Measurements from ENCODE around the gene RHOG.

The RHOG gene

DNA sequence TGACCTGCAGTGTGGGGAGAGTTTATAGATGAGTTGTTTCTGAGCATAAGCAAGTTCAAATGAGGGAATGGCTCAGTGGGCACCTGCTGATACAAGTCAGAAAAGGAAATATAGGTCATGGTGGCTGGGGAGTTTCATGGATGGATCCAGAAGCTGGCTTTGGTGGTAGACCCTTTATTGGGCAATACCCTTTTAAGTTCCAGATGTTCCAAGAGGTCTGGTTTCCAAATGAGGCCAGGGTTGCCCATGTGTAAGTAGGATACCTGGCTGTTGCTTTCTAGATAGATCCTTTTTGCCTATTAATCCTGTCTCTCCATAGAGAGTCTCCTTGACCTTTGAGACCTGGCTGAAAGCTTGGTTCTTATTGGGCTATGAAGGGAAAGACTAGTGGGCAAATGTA, 16.9 kb upstream of the RHOG start:
- DNase-seq = no peak

DNA sequence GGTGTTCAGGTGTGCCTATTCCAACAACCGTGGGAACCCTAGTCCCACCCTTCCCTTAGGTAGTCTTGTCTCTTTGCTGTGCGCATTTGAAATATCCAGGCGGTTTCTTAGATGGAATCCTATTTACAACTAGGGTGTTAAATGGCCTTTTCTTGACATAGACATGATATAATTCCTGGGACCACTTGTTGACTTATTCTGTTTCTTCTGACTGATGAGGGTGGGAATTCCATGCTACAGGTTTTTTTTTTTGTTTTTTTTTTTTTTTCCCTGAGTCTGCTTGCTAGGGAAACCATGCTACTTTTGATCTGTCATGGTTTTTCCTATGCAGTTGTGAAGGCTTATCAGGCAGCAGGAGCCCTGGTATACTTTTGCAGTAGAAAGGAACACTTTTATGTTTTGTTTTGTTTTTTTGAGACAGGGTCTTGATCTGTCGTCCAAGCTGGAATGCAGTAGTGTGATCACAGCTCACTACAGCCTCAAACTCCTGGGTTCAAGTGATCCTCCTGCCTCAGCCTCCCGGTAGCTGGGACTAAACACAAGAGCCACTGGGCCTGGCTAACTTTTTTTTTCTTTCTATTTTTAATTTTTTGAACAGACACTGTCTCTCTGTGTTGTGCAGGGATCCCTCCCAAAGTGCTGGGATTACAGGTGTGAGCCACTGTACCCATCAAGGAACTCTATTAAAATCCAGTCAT, 16.2 kb upstream of the RHOG start:
- DNase-seq = no peak

DNA sequence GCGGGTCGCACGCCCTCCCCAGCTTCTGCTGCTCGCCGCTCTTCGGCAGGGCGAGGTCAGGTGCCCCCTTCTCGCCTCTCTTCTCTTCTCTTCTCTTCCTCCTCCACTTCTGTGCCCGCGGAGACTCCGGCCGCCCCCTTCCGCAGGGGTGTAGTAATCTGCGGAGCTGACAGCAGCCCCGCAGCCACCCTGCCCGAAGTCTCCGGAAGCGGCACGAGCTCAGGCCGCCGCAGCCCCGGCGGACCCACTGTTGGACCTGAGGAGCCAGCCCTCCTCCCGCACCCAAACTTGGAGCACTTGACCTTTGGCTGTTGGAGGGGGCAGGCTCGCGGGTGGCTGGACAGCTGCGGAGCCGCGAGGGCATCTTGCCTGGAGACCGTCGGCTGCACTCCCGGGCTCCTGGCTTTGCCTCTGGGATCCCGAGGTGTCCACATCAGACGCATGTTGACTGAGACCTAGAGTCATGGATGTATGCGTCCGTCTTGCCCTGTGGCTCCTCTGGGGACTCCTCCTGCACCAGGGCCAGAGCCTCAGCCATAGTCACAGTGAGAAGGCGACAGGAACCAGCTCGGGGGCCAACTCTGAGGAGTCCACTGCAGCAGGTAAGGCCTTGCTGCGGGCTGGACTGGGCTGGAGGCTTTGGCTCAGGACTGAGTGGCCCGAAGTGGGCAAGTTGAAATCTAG, 15.2 kb upstream of the RHOG start:
- DNase-seq = no peak

DNA sequence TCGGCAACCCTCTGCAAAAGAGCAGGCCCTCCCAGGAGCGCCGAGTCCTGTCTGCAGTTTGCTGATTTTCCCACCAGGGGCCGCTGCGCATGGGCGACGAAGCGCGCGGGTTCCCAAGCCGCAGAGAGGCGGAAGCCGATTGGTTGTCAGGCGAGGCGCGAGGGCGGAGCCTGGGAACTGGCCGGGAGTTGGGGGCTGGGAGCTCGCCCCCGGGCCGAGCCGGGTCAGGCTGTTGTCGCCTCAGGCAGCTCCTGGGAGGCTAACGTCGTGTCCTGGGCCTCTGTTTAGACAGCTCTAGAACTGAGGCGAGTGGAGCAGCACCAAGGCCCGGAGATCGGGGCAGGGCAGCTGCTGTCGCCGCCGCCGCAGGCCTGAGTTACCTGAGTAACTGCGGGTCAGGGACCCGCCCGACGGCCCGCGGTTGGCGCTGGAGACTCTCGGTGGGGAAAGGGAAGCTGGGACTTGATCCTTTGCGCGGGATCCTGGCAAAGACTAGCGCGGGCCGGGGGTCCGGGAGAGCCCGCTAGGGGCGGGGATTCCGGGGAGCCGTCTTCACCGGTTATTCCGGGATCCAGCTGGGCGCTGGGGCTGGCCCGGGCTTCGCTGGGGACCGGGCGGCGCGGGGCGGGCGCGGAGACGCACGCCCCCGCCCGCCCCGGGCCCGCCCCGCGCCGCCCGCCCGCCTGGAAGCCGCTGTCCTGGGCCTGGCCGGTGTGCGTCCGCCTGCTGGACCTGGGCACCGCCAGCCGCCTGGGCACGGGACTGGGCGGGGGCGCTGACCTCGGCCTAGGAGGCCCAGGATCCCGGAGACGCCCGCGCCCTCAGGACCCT, 14.4 kb upstream of the RHOG start, which contains the start of gene STIM1:
TSS of gene STIM1 (plus strand) at position 688 of the 831 bp plus-strand sequence. CDS start 607 bp downstream, outside the sequence.
- DNase-seq = peak; percentile 96 to 98

DNA sequence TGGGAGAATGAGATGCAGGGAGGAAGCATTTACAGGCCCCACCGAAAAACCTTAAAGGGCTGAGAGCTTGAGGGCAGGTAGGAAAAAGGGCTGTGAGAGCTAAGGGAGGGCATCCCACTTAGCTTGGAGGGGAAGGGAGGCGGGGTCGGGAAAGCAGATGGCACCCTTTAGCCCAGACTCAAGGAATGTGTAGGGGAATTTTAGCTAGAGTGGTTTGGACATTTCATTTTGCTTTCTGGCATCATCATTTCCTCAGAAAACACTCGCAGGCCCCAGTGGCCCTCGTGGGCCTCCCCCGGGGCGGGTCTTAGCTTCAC, 13.9 kb upstream of the RHOG start:
- no peak for DNase-seq

DNA sequence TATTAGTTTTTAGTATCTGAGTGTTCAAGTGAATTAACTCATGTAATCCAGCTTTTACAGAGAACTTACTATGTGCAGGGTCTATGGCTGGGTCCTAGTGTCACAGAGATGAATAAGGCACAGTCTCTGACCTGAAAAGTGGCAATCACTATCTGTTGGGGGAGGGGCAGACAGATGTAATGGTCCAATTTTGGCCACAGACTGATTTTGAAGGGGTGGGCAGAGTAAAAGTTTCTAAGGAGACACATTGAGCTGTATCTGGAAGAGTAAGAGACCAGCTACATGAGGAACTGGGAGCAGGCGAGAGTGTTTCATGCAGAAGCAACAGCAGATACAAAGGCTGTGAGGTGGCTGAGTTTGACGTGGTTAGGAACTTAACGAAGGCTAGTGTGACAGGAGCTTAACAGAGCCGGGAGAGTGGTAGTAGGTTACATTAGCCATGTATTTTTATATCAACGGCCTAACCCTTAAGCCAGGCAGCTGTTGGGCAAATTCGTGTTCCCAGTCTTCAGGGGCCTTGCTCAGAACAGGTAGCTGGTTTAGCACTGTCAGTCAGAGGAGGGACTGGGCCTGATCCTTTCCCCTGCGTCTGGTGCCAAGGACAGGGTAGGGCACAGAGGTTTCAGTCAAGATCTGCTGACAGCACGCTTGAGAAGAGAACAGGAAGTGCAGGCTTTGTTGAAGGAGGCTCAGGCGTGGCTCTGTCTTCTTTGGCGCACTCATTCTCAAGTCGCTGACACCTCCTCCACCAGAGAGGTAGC, 13.3 kb upstream of the RHOG start:
- peak; percentile 57 to 58 for DNase-seq

DNA sequence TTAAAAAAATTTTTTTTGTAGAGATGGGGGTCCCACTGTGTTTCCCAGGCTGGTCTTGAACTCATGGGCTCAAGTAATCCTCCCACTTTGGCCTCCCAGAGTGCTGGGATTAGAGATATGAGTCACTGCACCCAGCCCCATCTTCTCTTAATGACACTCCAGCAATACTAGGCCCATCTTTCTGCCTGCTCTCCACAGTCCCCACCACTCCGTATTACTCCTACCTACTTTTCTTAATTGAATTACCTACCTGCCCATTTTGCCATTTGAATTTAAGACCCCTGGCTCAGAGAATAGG, 12.7 kb upstream of the RHOG start:
- no peak for DNase-seq

DNA sequence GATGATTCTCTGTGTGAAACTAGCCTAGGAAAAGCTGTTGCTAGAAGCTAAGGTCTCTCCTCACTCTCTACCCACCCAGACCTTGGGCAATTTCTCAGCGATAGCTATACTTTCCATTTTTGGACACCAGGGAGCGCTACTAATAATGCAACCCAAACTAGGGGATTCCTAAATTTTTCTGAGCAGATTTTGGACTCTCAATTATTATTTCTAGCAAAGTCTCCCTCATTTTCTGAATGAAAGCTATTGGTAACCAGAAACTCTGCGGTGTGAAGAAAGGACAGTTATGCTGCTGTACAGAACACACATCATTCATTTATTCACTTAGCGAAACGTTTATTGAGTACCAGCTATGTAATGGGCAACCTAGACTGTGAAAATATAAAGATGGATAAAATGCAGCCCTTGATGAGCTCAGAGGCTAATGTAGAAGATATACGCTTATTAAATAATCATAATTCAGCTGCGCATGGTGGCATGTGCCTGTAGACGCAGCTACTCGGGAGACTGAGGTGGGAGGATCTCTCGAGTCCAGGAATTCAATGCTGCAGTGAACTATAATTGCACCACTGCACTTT, 8.6 kb upstream of the RHOG start:
- DNase-seq = peak; percentile 28 to 33

DNA sequence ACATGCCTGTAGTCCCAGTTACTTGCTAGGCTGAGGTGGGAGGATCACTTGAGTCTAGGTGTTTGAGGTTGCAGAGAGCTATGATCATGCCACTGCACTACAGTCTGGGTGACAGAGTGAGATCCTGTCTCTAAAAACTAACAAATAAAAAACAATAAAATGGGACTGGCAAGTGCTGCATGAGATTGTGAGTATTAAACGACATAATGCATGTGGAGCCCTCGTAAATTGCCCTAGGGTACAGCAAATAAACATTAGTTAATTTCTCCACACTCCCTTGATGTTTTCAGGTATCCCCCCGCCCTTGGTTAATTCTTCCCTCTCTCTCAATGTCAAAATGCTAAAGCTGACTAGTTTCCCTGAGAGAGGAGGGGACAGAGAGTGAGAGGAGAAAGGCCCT, 4.9 kb upstream of the RHOG start:
- no peak for DNase-seq

DNA sequence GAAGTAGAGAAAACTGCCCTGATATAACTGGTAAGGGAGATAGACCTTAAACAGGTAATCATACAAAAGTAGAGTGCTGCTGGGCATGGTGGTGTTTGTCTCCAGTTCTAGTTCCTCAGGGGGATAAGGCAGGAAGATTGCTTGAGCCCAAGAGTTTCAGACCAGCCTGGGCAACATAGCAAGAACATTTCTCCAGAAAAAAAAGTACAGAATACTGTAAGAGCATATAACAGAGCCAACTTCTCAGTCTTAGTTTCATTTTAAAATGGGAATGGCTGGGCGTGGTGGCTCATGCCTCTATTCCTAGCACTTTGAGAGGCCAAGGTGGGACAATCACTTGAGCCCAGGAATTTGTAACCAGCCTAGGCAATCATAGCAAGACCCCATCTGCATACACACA, 4.5 kb upstream of the RHOG start:
- no peak for DNase-seq

DNA sequence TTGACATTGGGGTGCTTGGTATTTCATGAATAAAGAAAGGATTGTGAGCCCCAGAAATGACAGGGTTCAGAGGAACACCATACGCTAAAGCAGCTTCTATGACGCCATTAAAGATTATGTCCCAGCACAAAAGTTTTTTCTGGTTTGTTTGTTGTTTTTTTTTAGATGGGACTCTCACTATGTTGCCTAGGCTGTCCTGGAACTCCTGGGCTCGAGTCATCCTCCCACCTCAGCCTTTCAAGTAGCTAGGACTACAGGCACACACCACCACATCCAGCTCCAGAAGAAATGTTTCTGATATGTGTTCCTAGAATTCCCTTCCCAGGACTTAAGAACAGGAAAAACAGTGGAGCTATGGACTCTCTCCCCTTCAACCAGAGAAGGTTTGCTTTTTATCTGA, 2.6 kb upstream of the RHOG start:
- DNase-seq = no peak

DNA sequence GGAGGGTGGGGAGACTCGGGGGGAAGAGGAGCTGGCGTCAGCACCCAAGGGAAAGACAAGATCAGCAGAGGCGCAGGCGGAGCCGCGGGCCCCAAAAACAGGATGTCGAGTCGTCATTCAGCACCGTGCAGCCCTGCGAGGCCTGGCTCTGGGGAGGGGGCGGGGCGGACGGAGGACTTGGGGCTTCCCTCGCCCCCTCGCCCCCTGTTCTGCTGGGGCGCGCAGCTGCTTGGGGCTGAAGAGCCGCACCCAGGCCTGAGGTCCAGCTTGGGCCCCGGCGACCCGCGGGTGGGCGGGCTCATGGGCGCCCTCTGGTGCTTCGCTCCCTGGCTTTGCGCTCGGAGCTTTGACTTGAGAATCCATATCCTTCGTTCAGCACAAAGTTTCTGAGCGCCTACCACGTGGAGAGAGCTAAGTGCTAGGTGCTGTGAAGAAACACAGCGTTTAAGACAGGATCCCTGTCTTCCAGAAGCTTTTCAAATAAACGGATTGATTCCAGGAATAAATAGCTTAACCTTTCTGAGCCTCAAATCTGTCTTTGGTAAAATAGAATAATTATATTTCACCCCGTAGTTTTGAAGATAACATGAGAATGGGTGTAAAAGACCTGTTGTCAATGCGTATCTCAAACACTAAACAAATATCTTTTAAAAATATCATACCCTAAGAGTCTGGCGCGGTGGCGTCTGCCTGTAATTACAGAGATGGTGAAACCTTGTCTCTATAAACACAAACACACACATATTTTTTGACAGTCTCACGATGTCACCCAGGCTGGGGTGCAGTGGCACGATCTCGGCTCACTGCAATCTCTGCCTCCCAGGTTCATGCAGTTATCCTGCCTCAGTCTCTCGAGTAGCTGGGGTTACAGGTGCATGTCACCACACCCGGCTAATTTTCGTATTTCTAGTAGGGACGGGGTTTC, 929 bp upstream of the RHOG start:
- no peak for DNase-seq

DNA sequence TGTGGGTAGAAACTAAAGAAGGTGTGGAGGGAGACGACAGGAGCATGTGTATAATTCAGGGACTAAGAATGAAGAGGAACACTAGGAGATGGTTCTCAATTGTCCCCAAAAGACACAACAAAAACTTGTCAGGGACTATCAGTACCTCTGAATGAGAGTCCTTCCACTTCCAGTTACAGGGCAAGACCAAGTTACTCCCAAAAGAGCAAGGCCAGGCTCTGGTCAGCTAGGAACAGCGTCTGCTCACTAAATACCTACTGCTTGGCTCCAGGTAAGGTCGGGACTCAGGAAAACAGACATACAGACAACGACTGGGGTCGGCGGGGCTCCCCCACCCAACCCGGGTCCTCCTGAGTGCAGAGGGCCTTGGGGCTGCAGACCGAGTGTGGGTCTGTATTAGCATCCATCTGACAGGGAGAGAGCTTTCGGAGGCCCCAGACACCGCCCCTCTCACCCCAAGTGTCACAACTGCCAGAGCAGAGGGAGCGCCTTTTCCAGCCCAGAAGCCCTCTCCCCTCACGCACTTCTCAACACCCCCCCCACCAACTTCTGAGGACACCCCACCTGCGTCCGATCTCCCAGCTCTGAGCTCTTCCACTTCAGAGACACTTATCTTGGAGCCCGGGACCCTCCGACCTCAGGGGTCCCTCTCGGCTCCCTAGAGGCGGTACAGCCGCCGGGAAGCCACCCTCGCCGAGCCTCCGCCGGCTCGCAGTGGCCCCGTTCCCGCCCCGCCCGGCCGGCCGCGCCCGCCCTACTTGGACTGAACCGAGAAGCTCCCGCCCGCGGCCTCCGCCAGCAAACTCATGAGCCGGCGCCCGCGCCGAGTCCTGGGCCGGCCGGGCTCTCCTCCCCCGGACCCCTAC, 522 bp downstream of the RHOG start:
- peak in 1 of 2 experiments; percentile 30 for DNase-seq

DNA sequence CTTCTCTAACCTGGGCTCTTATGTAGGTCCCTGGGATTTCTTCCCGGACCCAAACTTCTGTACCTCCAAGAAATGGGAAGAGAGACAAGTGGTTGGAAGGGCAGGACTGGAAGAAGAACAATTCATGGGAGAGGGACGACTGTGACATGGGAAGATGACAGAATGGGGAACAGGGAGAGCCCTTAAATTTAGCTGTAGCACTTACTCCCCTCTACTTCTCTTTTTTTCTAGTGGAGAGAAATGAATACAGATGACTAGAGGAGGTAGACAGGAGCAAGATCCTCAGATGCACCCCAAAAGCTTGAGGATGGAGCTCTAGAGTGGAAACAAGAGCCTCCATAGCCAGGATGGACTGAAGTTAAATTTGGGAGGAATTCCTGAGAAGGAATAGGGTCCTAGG, 2.3 kb downstream of the RHOG start:
- DNase-seq = no peak

DNA sequence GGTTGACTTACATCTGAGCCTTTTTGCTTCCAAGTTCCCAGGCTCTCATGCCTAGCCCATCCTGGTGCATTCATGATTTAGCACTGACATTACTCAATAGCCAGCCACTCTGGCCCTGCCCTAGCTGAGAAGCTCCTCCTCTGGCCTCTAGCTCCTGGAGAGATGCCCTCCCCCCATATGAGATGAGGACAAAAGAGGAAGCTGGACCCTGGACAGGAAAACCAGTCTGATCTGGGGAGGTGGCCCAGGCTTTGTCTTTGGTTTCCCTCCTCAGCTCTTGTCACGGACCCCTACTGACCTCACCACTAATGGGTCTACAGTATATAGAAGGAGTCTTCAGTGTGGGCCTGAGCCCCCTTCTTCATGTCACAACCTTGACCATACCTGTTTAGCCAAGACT, 3.0 kb downstream of the RHOG start:
- no peak for DNase-seq

DNA sequence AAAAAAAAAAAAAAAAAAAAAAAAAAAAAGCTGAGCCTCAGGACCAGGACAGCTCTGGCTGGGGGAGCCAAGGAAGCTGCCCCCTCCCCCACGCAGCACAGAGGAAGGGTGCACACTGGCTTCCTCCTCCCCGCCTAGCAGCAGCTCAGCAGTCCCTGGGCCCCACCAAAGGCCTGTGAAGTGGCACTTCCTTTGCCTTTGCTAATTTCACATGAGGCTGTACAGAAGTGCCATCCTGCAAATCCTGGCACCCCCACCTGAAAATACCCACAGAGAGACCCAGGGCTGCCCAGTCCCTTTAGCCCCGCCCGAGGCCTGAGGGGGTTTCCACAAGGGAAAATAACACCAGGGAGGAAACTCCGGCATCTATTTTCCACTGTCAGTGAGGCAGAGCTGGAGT, 3.9 kb downstream of the RHOG start:
- DNase-seq = peak in 1 of 2 experiments; percentile 23

DNA sequence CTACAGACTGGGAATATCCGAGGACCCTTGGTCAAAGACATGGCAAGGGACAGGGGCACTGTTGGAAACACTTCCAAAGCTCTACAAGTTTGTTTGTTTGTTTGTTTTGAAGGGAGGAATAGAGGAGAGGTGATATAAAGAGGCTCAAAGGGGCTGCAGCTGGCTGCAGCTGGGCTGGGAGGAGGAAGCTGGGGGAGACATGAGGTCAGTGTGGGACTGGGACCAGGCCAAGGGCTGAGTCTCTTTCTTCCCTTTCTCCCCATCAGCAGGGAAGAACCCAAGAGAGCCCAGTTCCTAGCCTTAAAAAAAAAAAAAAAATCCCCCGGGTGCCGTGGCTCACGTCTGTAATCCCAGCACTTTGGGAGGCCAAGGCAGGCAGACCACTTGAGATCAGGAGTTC, 5.0 kb downstream of the RHOG start:
- no peak for DNase-seq

DNA sequence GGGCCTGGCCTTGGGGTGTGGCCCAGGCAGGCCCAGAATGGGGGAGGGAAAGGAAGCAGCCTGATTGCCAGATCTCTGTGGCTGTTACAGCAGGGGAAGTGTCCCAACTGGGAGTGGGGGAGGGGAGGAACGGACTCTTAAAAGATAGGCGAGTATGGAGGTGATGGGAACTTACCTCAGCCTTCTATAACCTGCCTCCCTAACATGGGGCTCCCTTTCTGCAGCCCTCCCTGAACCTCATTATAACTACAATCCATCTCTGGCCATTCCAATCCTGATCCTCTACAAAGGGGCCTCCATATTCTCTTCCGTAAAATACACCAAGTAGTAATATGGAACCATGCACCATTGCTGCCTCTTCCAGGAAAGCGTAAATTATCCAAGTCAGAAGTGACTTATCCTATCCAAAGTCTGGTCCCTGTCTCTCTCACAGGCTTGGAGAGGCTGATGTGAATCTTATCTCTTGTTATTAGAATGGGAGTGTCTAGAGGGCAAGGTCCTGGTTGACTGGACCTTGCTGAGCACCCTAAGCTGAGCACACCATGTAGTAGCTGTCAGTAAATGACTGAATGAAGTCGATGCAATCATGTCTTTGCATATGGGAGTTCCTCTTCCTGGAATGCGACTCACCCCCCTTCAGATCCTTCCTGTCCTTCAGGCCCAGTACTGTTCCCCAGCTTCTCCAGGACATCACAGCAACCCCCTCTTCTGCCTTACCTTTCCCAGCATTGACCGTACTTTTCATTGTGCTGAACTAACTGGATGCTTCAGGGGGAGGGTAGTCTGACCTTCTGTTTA, 5.9 kb downstream of the RHOG start:
- no peak for DNase-seq

DNA sequence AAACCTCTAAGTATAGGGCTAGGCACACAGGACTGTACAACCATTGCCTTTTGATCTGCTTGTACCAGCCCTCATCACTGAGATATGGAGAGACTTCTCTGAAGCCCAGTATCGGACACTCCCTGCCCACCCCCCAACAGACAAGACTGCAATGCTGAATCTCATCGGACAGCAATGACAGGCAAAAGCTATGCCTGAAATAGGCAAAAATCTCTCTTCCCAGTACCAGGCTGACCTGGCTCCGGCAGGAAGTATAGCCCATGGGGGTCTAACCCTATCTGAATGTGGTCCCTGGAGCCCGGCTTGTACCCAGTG, 6.5 kb downstream of the RHOG start:
- no peak for DNase-seq

DNA sequence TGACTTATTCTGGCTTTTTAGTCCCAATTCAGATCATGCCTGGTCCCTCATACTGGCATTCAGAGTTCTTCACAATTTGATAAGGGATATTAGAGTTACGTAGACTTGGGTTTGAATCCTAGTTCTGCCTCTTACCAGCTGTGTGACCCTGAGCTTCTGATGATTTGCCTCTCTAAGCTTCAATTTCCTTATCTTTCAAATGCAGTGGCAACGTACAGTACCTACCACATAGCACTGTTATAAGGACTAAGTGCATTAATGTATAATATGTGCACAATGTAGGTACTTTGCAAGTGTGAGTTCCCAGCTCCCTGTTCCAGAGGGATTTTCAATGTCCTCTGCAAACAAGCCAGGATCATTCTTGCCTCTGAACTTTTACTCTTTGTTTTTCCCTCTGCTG, 7.3 kb downstream of the RHOG start:
- DNase-seq = no peak
